OCI-LY1 (cell line): ENCODE data around the gene SBDS.

ENCODE experiments used
- EZH2 ChIP-seq: fragments of 200-600 bp; sonication (generic), shearing (Covaris generic); IDR thresholded peaks from 2 replicates; pipeline ENCODE4 v1.8.0; 2017; ENCODE audit warnings: borderline replicate concordance, mixed run types, mild to moderate bottlenecking, antibody characterized with exemption, low read length, moderate library complexity, mixed read lengths
- TF ChIP-seq, protein P1 (sequence below): fragments of 200-600 bp; sonication (generic), shearing (Covaris generic); IDR thresholded peaks from 2 replicates; pipeline ENCODE4 v1.5.1; 2017; ENCODE audit warnings: mild to moderate bottlenecking, antibody characterized with exemption, low read length, moderate library complexity, mixed read lengths

DNA sequence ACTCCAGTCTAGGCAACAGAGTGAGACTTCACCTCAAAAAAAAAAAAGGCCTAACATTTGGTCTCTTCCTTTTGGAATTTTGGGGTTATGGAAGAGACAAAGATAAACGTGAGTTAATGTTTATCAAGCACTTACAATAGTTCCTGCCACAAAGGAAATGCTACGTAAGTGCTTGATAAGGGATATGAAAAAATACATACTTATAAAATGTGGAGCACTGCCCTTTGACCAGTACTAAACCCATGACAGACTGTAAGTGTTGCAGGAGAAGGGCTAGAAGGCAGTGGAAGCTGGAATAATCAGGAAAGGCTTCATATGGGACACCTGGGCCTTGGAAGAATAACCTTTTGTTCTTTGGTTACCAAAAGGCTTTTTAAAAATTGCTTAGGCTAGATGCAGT lies 48.8 kb downstream of the SBDS start:
- TF ChIP-seq, protein P1, sequence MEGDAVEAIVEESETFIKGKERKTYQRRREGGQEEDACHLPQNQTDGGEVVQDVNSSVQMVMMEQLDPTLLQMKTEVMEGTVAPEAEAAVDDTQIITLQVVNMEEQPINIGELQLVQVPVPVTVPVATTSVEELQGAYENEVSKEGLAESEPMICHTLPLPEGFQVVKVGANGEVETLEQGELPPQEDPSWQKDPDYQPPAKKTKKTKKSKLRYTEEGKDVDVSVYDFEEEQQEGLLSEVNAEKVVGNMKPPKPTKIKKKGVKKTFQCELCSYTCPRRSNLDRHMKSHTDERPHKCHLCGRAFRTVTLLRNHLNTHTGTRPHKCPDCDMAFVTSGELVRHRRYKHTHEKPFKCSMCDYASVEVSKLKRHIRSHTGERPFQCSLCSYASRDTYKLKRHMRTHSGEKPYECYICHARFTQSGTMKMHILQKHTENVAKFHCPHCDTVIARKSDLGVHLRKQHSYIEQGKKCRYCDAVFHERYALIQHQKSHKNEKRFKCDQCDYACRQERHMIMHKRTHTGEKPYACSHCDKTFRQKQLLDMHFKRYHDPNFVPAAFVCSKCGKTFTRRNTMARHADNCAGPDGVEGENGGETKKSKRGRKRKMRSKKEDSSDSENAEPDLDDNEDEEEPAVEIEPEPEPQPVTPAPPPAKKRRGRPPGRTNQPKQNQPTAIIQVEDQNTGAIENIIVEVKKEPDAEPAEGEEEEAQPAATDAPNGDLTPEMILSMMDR, result no peak
- no peak for TF ChIP-seq EZH2
